Neural progenitor cell (in vitro differentiated cells): ENCODE results near the gene PI3. TPM values are rescaled to one million over a fixed set of nuclear protein-coding genes. Genes with fewer than 3 reads are reported as not detected.

Experiments used
- DNase-seq: peaks from one replicate; pipeline ENCODE4 v3.0.0-alpha.2; 2016; ENCODE audit warnings: low spot score
- H2AFZ ChIP-seq: fragments of 200-600 bp; sonication (generic); replicated peaks from 2 replicates; pipeline ENCODE4 v1.6.1; 2016; ENCODE audit warnings: antibody characterized with exemption
- H3F3A ChIP-seq: fragments of 200-600 bp; sonication (generic); 2 replicates; pipeline ENCODE4 v1.6.1; 2016; ENCODE audit warnings: antibody characterized with exemption, low read depth
- H3K27ac ChIP-seq: fragments of 200-600 bp; sonication (generic); 2 replicates; pipeline ENCODE4 v1.5.1; 2016; ENCODE audit warnings: mild to moderate bottlenecking
- H3K27me3 ChIP-seq: fragments of 200-600 bp; sonication (generic); 2 replicates; pipeline ENCODE4 v1.6.1; 2016; ENCODE audit warnings: mild to moderate bottlenecking, moderate library complexity
- H3K36me3 ChIP-seq: fragments of 200-600 bp; sonication (generic); 2 replicates; pipeline ENCODE4 v1.5.1; 2016
- H3K4me1 ChIP-seq: fragments of 200-600 bp; sonication (generic); 2 replicates; pipeline ENCODE4 v1.6.1; 2016; ENCODE audit warnings: mixed run types
- H3K4me2 ChIP-seq: fragments of 200-600 bp; sonication (generic); 2 replicates; pipeline ENCODE4 v1.6.1; 2016
- H3K4me3 ChIP-seq: fragments of 200-600 bp; sonication (generic); 2 replicates; pipeline ENCODE4 v1.5.1; 2016
- H3K79me2 ChIP-seq: fragments of 200-600 bp; sonication (generic); 2 replicates; pipeline ENCODE4 v1.6.1; 2016; ENCODE audit warnings: low read depth
- H3K9ac ChIP-seq: fragments of 200-600 bp; sonication (generic); 2 replicates; pipeline ENCODE4 v1.6.1; 2016
- H3K9me3 ChIP-seq: fragments of 200-600 bp; sonication (generic); 2 replicates; pipeline ENCODE4 v1.5.1; 2016; ENCODE audit warnings: low read depth
- H4K20me1 ChIP-seq: fragments of 200-600 bp; sonication (generic); 2 replicates; pipeline ENCODE4 v1.6.1; 2016; ENCODE audit warnings: low read depth
- H3K27ac Mint-ChIP-seq: 3 replicates; pipeline ENCODE4 v1.8.0; 2021; ENCODE audit warnings: mixed read lengths
- H3K27me3 Mint-ChIP-seq: 2 replicates; pipeline ENCODE4 v1.8.0; 2022; ENCODE audit warnings: low read depth, mild to moderate bottlenecking, inconsistent platforms, moderate library complexity, mixed read lengths; ENCODE audit not compliant: insufficient read depth
- H3K36me3 Mint-ChIP-seq: 3 replicates; pipeline ENCODE4 v1.8.0; 2021; ENCODE audit warnings: mixed read lengths
- H3K4me1 Mint-ChIP-seq: 3 replicates; pipeline ENCODE4 v1.8.0; 2021; ENCODE audit warnings: mixed read lengths
- H3K4me3 Mint-ChIP-seq: 3 replicates; pipeline ENCODE4 v1.8.0; 2021; ENCODE audit warnings: mild to moderate bottlenecking, moderate library complexity, mixed read lengths
- H3K9me3 Mint-ChIP-seq: 3 replicates; pipeline ENCODE4 v1.8.0; 2020; ENCODE audit warnings: mixed read lengths
- EZH2 ChIP-seq: fragments of 200-600 bp; sonication (generic); IDR thresholded peaks from 2 replicates; pipeline ENCODE4 v1.6.1; 2017; ENCODE audit warnings: antibody characterized with exemption, mild to moderate bottlenecking, moderate library complexity
- EZH2phosphoT487 ChIP-seq: fragments of 200-600 bp; sonication (generic); IDR thresholded peaks from 2 replicates; pipeline ENCODE4 v1.6.1; 2017; ENCODE audit warnings: antibody characterized with exemption
- total RNA-seq: library from RNA; depleted of rRNA; stranded (reverse); fragments of >200 nt; gene quantifications from 2 replicates; pipeline ENCODE4 v1.2.3, GENCODE V29; 2015; ENCODE audit warnings: low replicate concordance
- TF ChIP-seq, protein P1 (sequence below): fragments of 200-600 bp; sonication (generic); IDR thresholded peaks from 2 replicates; pipeline ENCODE4 v1.5.1; 2017; ENCODE audit warnings: antibody characterized with exemption, mild to moderate bottlenecking

Gene PI3
- total RNA-seq, 1 donor from 2014 or later: not detected

DNA sequence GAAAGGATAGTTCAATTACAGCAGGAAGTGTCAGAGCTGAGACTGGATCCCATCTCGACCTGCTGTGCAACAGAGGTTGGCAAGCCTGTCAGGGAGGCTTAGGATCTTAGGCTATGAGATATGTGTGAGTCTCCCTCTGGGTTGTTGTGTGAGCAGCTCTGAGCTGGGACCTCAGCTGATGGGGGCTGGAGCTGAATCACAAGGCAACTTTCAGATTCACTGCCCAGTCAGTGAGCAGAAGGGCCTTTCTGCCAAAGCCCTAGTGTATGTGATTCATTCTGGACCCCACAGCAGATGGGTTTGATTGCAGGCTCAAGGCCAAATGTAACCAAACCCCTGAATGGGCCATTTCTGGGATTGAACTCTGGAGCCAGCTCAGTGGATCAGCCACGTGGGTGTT lies 4.5 kb downstream of the PI3 start:
- H3K4me2 ChIP-seq: no peak overlapping the region
- H3K36me3 Mint-ChIP-seq: no peaks in the 10 kb centered on the region

DNA sequence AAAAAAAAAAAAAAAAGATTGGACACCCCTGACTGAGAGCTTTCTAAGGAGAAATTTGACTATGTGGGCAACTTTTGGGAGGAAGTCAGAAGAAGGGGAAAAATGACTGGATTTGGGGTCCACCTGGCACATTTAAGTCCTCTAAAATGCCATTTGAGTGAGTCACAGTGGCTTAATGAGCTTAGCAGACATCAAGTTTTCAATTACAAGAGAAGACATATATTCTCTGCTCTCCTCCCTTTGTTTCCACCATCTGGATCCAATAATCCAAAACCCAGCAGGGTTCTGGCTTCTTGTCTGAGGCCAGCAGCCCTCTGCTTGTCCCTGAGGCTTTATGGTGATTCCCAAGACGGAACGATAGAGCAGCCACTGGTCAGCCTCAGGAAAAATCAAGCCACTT lies 6.9 kb downstream of the PI3 start:
- Histone ChIP-seq H3K79me2 (no peaks in the 10 kb centered on the region), H3K4me1 (no peaks in the 10 kb centered on the region), H3K27ac (no peak overlapping the region), H3K36me3 (no peaks in the 10 kb centered on the region), H3K27me3 (no peaks in the 10 kb centered on the region), H3F3A (no peaks in the 10 kb centered on the region), H3K9me3 (no peaks in the 10 kb centered on the region), H3K4me2 (no peak overlapping the region), H4K20me1 (no peaks in the 10 kb centered on the region), H2AFZ (no peak overlapping the region), H3K4me3 (no peak overlapping the region), H3K9ac (no peak overlapping the region)
- H3K4me3 Mint-ChIP-seq: no peak overlapping the region
- H3K9me3 Mint-ChIP-seq: no peaks in the 10 kb centered on the region
- H3K27me3 Mint-ChIP-seq: no peaks in the 10 kb centered on the region
- TF ChIP-seq EZH2phosphoT487: no peak
- TF ChIP-seq, protein P1, sequence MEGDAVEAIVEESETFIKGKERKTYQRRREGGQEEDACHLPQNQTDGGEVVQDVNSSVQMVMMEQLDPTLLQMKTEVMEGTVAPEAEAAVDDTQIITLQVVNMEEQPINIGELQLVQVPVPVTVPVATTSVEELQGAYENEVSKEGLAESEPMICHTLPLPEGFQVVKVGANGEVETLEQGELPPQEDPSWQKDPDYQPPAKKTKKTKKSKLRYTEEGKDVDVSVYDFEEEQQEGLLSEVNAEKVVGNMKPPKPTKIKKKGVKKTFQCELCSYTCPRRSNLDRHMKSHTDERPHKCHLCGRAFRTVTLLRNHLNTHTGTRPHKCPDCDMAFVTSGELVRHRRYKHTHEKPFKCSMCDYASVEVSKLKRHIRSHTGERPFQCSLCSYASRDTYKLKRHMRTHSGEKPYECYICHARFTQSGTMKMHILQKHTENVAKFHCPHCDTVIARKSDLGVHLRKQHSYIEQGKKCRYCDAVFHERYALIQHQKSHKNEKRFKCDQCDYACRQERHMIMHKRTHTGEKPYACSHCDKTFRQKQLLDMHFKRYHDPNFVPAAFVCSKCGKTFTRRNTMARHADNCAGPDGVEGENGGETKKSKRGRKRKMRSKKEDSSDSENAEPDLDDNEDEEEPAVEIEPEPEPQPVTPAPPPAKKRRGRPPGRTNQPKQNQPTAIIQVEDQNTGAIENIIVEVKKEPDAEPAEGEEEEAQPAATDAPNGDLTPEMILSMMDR: no peak
- TF ChIP-seq EZH2: no peak
- H3K27ac Mint-ChIP-seq: peak overlapping the region; percentile 15
- H3K4me1 Mint-ChIP-seq: peaks cover 3% of the 10 kb centered on the region
- DNase-seq: peak; percentile 6
- H3K36me3 Mint-ChIP-seq: no peaks in the 10 kb centered on the region

More for the DNA sequence above, 4.5 kb downstream of the PI3 start:
- no peaks in the 10 kb centered on the region for H3K27me3 ChIP-seq
- H2AFZ ChIP-seq: no peak overlapping the region
- H3K9me3 ChIP-seq: no peaks in the 10 kb centered on the region
- H3K4me1 ChIP-seq: no peaks in the 10 kb centered on the region
- no peaks in the 10 kb centered on the region for H3K27me3 Mint-ChIP-seq
- H3K4me1 Mint-ChIP-seq: peaks cover 3% of the 10 kb centered on the region
- no peak overlapping the region for H3K4me3 Mint-ChIP-seq
- H3K79me2 ChIP-seq: no peaks in the 10 kb centered on the region
- DNase-seq: no peak
- H4K20me1 ChIP-seq: no peaks in the 10 kb centered on the region
- no peaks in the 10 kb centered on the region for H3K36me3 ChIP-seq
- no peaks in the 10 kb centered on the region for H3K9me3 Mint-ChIP-seq
- H3K4me3 ChIP-seq: no peak overlapping the region
- TF ChIP-seq, protein P1: no peak
- TF ChIP-seq EZH2 (no peak), EZH2phosphoT487 (no peak)
- H3K9ac ChIP-seq: no peak overlapping the region
- H3F3A ChIP-seq: no peaks in the 10 kb centered on the region
- no peak overlapping the region for H3K27ac Mint-ChIP-seq
- H3K27ac ChIP-seq: no peak overlapping the region

DNA sequence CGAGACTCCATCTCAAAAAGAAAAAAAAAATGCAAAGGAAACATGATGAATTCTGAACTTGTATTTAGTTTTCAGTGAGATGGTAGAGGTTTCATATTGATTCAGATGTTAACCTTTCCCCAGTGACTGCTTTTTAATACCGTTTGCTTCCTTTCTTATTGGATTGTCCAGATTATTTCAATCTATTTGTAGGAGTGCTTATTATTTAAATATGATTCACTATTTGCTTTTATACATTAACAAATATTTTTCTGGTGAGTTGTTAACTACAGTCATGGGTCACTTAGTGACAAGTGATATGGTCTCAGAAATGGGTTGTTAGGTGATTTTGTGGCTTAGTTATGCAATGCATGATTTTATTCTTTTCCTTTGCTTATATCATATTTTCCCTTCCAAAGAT lies 8.4 kb downstream of the PI3 start:
- H3K4me3 Mint-ChIP-seq: no peak overlapping the region
- no peaks in the 10 kb centered on the region for H3K9me3 ChIP-seq
- H3K4me1 ChIP-seq: no peaks in the 10 kb centered on the region
- H4K20me1 ChIP-seq: no peaks in the 10 kb centered on the region
- no peaks in the 10 kb centered on the region for H3K79me2 ChIP-seq
- H3K27ac ChIP-seq: no peak overlapping the region
- no peak overlapping the region for H3K4me2 ChIP-seq
- H3K27me3 Mint-ChIP-seq: no peaks in the 10 kb centered on the region
- H3K9me3 Mint-ChIP-seq: no peaks in the 10 kb centered on the region
- H3K36me3 ChIP-seq: no peaks in the 10 kb centered on the region
- no peak overlapping the region for H3K27ac Mint-ChIP-seq
- no peak overlapping the region for H2AFZ ChIP-seq
- no peaks in the 10 kb centered on the region for H3F3A ChIP-seq
- DNase-seq: no peak
- H3K27me3 ChIP-seq: no peaks in the 10 kb centered on the region
- TF ChIP-seq EZH2 (no peak), EZH2phosphoT487 (no peak)
- TF ChIP-seq, protein P1: no peak
- H3K4me1 Mint-ChIP-seq: peaks cover 3% of the 10 kb centered on the region
- H3K9ac ChIP-seq: no peak overlapping the region
- no peaks in the 10 kb centered on the region for H3K36me3 Mint-ChIP-seq
- no peak overlapping the region for H3K4me3 ChIP-seq

DNA sequence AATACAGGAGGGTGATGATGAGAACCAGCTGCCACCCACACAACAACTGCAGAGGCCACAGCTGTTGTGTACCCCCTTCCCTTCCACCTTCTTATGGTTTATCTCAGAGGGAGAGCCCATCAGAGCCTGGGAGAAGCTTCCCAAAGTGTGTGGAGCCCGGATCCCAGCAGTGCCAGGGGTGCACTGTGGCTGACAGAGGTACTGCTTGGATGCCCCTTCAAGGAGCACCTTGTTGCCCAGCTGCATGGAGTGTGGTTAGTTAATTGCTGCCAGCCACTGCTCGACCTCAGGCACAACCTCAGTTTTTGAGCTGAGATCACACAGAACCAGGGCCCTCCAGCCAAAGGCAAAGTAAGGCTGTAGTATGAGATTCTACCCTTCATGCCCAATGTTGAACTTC lies 13.0 kb downstream of the PI3 start:
- DNase-seq: no peak
- H4K20me1 ChIP-seq: no peaks in the 10 kb centered on the region
- no peak overlapping the region for H3K27ac Mint-ChIP-seq
- H3K4me1 ChIP-seq: no peaks in the 10 kb centered on the region
- H3K4me3 ChIP-seq: no peak overlapping the region
- H3K79me2 ChIP-seq: no peaks in the 10 kb centered on the region
- no peaks in the 10 kb centered on the region for H3K27me3 ChIP-seq
- no peak overlapping the region for H3K4me2 ChIP-seq
- no peak overlapping the region for H2AFZ ChIP-seq
- no peak overlapping the region for H3K27ac ChIP-seq
- no peak overlapping the region for H3K9ac ChIP-seq
- no peaks in the 10 kb centered on the region for H3K9me3 ChIP-seq
- H3F3A ChIP-seq: no peaks in the 10 kb centered on the region
- no peaks in the 10 kb centered on the region for H3K4me1 Mint-ChIP-seq
- H3K36me3 ChIP-seq: no peaks in the 10 kb centered on the region
- no peak overlapping the region for H3K4me3 Mint-ChIP-seq
- no peaks in the 10 kb centered on the region for H3K9me3 Mint-ChIP-seq
- TF ChIP-seq EZH2: no peak
- no peak for TF ChIP-seq EZH2phosphoT487
- TF ChIP-seq, protein P1: no peak
- H3K36me3 Mint-ChIP-seq: no peaks in the 10 kb centered on the region
- H3K27me3 Mint-ChIP-seq: no peaks in the 10 kb centered on the region
